HL-60 (cell line): ENCODE results near the gene AMH.

Source experiments
- POLR2AphosphoS5 ChIP-seq: IDR thresholded peaks from 2 replicates; pipeline ENCODE4 v1.6.1; 2012; ENCODE audit warnings: low read depth
- TF ChIP-seq, protein P1 (sequence below): IDR thresholded peaks from one replicate; pipeline ENCODE4 v1.5.1; 2011; ENCODE audit warnings: low read length, control low read depth, inconsistent platforms; ENCODE audit not compliant: insufficient read depth
- TF ChIP-seq, protein P2 (sequence below): IDR thresholded peaks from 2 replicates; pipeline ENCODE4 v1.6.1; 2012; ENCODE audit warnings: low read depth; ENCODE audit not compliant: insufficient replicate concordance

DNA sequence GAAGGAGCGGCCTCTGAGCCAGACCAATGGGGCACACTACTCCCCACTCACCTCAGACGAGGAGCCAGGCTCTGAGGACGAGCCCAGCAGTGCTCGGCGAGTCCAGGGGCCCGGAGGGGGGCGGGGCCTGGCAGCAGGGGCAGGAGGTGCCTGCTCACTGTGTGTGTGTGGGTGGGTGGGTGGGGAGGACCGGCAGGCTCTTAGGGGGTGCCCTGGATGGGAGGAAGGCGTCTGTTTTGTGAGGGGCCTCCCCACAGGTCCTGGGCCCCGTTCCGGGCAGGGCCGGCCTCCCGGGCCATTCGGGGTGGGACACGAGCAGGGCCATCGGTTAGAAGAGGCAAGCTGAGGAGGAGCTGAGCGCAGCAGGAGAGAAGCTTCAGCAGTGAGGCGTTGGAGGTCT, 25.7 kb upstream of the AMH start:
- TF ChIP-seq, protein P1, sequence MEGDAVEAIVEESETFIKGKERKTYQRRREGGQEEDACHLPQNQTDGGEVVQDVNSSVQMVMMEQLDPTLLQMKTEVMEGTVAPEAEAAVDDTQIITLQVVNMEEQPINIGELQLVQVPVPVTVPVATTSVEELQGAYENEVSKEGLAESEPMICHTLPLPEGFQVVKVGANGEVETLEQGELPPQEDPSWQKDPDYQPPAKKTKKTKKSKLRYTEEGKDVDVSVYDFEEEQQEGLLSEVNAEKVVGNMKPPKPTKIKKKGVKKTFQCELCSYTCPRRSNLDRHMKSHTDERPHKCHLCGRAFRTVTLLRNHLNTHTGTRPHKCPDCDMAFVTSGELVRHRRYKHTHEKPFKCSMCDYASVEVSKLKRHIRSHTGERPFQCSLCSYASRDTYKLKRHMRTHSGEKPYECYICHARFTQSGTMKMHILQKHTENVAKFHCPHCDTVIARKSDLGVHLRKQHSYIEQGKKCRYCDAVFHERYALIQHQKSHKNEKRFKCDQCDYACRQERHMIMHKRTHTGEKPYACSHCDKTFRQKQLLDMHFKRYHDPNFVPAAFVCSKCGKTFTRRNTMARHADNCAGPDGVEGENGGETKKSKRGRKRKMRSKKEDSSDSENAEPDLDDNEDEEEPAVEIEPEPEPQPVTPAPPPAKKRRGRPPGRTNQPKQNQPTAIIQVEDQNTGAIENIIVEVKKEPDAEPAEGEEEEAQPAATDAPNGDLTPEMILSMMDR, result no peak
- no peak for TF ChIP-seq POLR2AphosphoS5
- TF ChIP-seq, protein P2, sequence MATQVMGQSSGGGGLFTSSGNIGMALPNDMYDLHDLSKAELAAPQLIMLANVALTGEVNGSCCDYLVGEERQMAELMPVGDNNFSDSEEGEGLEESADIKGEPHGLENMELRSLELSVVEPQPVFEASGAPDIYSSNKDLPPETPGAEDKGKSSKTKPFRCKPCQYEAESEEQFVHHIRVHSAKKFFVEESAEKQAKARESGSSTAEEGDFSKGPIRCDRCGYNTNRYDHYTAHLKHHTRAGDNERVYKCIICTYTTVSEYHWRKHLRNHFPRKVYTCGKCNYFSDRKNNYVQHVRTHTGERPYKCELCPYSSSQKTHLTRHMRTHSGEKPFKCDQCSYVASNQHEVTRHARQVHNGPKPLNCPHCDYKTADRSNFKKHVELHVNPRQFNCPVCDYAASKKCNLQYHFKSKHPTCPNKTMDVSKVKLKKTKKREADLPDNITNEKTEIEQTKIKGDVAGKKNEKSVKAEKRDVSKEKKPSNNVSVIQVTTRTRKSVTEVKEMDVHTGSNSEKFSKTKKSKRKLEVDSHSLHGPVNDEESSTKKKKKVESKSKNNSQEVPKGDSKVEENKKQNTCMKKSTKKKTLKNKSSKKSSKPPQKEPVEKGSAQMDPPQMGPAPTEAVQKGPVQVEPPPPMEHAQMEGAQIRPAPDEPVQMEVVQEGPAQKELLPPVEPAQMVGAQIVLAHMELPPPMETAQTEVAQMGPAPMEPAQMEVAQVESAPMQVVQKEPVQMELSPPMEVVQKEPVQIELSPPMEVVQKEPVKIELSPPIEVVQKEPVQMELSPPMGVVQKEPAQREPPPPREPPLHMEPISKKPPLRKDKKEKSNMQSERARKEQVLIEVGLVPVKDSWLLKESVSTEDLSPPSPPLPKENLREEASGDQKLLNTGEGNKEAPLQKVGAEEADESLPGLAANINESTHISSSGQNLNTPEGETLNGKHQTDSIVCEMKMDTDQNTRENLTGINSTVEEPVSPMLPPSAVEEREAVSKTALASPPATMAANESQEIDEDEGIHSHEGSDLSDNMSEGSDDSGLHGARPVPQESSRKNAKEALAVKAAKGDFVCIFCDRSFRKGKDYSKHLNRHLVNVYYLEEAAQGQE, result no peak
